AG09309 (cell line): ENCODE results near the gene METTL24.
"Not testable (repeated sequence)": the region's sequence is repeated elsewhere in the genome, so short reads cannot be mapped to it uniquely, and the experiment has no call there.

Experiments
- DNase-seq: peaks from one replicate; pipeline ENCODE4 v3.0.0-alpha.2; 2010; ENCODE audit warnings: low read depth
- H3K4me3 ChIP-seq: 2 replicates; pipeline ENCODE4 v1.5.1; 2011; ENCODE audit warnings: mild to moderate bottlenecking, low read depth, low read length, moderate library complexity; ENCODE audit not compliant: control insufficient read depth
- TF ChIP-seq, protein P1 (sequence below): IDR thresholded peaks from 2 replicates; pipeline ENCODE4 v1.5.1; 2011; ENCODE audit warnings: mild to moderate bottlenecking, low read depth, low read length, inconsistent platforms; ENCODE audit not compliant: insufficient read depth, control insufficient read depth; ENCODE audit errors: missing control alignments

METTL24 gene

DNA sequence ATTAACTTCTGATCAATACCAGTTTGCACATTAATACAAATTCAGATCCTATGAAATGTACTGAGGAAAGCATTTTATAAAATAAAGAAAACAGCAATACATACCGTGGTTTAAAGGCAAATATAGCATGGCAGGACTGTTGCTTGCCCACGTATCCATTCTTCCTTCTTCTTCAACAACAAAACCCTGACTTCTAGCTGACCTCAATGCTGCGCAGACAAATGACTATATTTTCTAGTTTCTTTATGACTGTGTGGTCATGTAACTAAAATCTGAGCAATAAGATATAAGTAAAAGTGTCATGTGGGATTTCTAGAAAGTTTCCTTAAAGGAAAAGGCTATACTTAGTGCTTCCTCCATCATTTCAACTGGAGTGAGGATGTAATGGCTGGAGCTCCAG is 92.9 kb downstream of the METTL24 start:
- H3K4me3 ChIP-seq, result no peak overlapping the region
- no peak for DNase-seq
- TF ChIP-seq, protein P1, sequence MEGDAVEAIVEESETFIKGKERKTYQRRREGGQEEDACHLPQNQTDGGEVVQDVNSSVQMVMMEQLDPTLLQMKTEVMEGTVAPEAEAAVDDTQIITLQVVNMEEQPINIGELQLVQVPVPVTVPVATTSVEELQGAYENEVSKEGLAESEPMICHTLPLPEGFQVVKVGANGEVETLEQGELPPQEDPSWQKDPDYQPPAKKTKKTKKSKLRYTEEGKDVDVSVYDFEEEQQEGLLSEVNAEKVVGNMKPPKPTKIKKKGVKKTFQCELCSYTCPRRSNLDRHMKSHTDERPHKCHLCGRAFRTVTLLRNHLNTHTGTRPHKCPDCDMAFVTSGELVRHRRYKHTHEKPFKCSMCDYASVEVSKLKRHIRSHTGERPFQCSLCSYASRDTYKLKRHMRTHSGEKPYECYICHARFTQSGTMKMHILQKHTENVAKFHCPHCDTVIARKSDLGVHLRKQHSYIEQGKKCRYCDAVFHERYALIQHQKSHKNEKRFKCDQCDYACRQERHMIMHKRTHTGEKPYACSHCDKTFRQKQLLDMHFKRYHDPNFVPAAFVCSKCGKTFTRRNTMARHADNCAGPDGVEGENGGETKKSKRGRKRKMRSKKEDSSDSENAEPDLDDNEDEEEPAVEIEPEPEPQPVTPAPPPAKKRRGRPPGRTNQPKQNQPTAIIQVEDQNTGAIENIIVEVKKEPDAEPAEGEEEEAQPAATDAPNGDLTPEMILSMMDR, result no peak

GRCh38 chr6:110256366-110256765 is 101.8 kb downstream of the METTL24 start:
- TF ChIP-seq, protein P1, result no peak
- H3K4me3 ChIP-seq, result no peak overlapping the region
- DNase-seq, result no peak

- TF ChIP-seq, protein P1, result no peak
- no peak overlapping the region for H3K4me3 ChIP-seq
- DNase-seq, result no peak
Observed at GRCh38 chr6:110255211-110255750, 102.9 kb downstream of the METTL24 start.

DNA sequence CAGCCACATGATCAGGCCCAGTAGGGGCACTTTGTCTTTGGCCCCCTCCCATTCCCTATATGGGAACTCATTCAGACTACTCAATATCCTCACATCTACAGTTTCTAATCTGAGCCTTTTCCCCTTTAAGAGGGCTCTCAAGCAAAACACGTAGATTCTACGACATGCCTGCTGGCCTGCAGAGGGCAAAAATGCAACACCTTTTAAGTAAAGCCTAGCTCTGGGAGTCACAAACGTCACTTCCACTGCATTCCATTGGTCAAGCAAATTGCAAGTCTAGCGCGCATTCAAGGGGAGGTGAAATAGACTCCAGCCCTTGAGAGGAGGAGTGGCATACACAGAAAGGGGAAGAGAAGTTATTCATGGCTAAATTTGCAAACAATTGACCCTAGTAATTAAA is 107.3 kb downstream of the METTL24 start:
- TF ChIP-seq, protein P1, result no peak

DNA sequence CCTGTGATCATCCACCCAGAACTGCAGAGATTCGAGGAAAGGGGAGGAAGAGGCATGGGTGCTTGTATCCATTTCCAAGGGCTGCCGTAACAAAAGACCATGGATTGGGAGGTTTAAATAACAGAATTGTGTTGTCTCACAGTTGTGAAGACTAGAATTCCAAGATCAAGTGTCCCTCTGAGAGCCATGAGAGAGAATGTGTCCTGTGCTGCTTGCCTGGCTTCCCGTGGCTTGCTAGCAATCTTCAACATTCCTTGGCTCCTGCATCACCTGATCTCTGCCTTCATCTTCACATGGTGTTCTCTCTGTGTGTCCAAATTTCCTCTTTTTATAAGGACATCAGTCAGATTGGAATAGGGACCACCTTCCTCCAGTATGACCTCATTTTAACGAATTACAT is 108.1 kb downstream of the METTL24 start:
- TF ChIP-seq, protein P1, result no peak
- no peak overlapping the region for H3K4me3 ChIP-seq
- DNase-seq, result no peak

More for the DNA sequence above, 107.3 kb downstream of the METTL24 start:
- DNase-seq, result no peak
- no peak overlapping the region for H3K4me3 ChIP-seq

DNA sequence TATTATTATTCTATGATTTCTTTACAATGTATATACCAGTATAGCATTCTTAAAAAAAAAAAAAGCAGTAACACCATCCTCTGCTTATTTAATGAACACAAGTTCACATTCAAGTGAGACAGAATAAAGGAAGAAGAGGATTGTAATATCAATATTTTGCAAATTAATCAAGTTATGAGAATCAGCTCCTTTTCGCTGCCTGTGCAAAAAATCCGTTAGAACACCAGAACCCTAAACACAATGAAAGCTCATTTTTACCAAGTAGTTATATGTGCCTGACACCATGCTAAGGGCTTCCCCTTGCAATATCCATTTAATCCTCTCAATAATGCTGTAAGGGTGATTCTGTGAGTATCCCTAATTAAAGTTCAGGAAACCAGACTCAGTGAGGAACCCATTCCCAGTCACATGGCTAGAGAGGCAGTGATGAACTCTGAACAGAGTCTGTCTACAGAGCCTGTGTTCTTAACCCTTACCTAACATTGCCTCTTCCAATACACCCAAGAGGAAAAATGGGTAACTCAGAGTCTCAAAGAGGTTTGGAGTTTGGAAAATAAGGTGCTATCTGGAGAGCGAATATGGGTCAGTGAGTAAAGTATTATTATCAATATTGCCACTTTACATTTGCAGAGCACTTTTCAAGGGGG is 111.1 kb downstream of the METTL24 start:
- no peak for DNase-seq
- TF ChIP-seq, protein P1, result no peak
- no peak overlapping the region for H3K4me3 ChIP-seq

DNA sequence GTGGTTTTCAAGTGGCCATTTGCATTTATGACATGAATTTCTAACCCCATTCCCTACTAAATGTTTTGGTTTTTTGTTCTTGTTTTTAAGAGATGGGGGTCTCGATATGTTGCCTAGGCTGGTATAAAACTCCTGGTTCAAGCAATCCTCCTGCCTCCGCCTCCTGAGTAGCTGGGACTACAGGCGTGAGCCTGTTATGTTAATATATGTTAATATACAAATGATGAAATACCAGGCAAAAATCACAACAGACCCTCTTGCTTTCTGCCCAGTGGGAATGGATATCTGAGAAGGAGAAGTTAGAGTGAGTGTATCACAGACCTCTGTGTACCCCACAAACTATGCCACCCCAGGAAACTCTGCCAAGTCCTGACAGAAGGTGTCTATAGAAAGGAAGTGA is 111.8 kb downstream of the METTL24 start:
- no peak overlapping the region for H3K4me3 ChIP-seq
- no peak for DNase-seq
- TF ChIP-seq, protein P1, result no peak

- not testable (repeated sequence) for DNase-seq, H3K4me3 ChIP-seq
Observed at GRCh38 chr6:110244621-110245020, 113.5 kb downstream of the METTL24 start.
